Measurements from ENCODE around the gene FGFR2.

DNA sequence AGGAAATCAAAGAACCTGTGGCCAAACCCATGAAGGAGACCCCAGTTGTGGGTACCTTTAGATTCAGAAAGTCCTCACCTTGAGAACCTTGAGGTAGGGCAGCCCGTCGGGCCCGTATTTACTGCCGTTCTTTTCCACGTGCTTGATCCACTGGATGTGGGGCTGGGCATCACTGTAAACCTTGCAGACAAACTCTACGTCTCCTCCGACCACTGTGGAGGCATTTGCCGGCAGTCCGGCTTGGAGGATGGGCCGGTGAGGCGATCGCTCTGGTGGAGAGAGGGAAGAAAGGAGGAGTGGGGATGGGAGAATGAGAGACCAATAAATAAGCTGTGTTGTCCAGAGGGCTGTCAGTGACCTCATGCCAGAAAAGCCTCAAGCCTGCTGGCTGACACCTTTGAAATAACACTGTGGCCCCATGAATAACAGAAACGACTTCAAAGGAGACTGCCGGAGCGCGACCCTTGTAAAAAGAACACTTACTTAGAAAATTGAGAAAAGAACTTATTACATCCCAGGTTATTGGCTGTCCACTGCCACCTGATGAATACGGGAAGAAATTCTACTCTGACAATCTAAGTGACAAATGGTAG lies 78.2 kb downstream of the FGFR2 start:
- TF ChIP-seq, protein P1, sequence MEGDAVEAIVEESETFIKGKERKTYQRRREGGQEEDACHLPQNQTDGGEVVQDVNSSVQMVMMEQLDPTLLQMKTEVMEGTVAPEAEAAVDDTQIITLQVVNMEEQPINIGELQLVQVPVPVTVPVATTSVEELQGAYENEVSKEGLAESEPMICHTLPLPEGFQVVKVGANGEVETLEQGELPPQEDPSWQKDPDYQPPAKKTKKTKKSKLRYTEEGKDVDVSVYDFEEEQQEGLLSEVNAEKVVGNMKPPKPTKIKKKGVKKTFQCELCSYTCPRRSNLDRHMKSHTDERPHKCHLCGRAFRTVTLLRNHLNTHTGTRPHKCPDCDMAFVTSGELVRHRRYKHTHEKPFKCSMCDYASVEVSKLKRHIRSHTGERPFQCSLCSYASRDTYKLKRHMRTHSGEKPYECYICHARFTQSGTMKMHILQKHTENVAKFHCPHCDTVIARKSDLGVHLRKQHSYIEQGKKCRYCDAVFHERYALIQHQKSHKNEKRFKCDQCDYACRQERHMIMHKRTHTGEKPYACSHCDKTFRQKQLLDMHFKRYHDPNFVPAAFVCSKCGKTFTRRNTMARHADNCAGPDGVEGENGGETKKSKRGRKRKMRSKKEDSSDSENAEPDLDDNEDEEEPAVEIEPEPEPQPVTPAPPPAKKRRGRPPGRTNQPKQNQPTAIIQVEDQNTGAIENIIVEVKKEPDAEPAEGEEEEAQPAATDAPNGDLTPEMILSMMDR (IDR thresholded peaks at IDR 0.05): no peak
- TF ChIP-seq POLR2A (IDR thresholded peaks at IDR 0.05): no peak
